DMS79 (cell line): ENCODE data around the gene GMPR2.
A peak's percentile ranks its signal among the peaks of the same experiment; 100 is the strongest.

Experiments used
- DNase-seq: peaks from one replicate; lab custom pipeline; 2025; lab: John Stamatoyannopoulos, UW

GMPR2 gene

GRCh38 chr14:24268225-24268624 lies 35.5 kb downstream of the GMPR2 start:
- no peak for DNase-seq

- no peak for DNase-seq
These were observed 36.6 kb downstream of the GMPR2 start for GRCh38 chr14:24269368-24269767.

- DNase-seq: no peak
These were observed 37.3 kb downstream of the GMPR2 start for GRCh38 chr14:24269910-24270536.

GRCh38 chr14:24270537-24271133 lies 37.9 kb downstream of the GMPR2 start:
- DNase-seq: peak; percentile 60

GRCh38 chr14:24271134-24271833 lies 38.6 kb downstream of the GMPR2 start, which contains the start of gene RABGGTA:
RABGGTA (minus strand) TSS chr14:24271597; CDS start chr14:24271115, 482 bp downstream.
- DNase-seq: peak; percentile 91

- no peak for DNase-seq
These were observed 39.1 kb downstream of the GMPR2 start for GRCh38 chr14:24271834-24272263.

- no peak for DNase-seq
These were observed 39.7 kb downstream of the GMPR2 start for GRCh38 chr14:24272467-24272866.

GRCh38 chr14:24273422-24273998 lies 40.8 kb downstream of the GMPR2 start:
- no peak for DNase-seq

GRCh38 chr14:24274101-24274543 lies 41.4 kb downstream of the GMPR2 start:
- no peak for DNase-seq

GRCh38 chr14:24277071-24277470 lies 44.3 kb downstream of the GMPR2 start:
- DNase-seq: no peak

GRCh38 chr14:24277606-24278321 lies 45.0 kb downstream of the GMPR2 start:
- DNase-seq: no peak

- DNase-seq: no peak
These were observed 45.7 kb downstream of the GMPR2 start for GRCh38 chr14:24278424-24278823.

GRCh38 chr14:24279301-24280186 lies 46.8 kb downstream of the GMPR2 start:
- no peak for DNase-seq

- DNase-seq: no peak
These were observed 48.2 kb downstream of the GMPR2 start for GRCh38 chr14:24280797-24281460.

- no peak for DNase-seq
These were observed 48.9 kb downstream of the GMPR2 start for GRCh38 chr14:24281636-24282035.

- peak; percentile 28 for DNase-seq
These were observed 50.0 kb downstream of the GMPR2 start for GRCh38 chr14:24282736-24283135.

- no peak for DNase-seq
These were observed 51.2 kb downstream of the GMPR2 start for GRCh38 chr14:24283796-24284460.

- DNase-seq: no peak
These were observed 51.8 kb downstream of the GMPR2 start for GRCh38 chr14:24284501-24285035.

- DNase-seq: no peak
These were observed 52.6 kb downstream of the GMPR2 start for GRCh38 chr14:24285351-24285750.

GRCh38 chr14:24286996-24287395 lies 54.3 kb downstream of the GMPR2 start:
- no peak for DNase-seq
